A673 (cell line): ENCODE measurements around the gene CDH18.

ENCODE experiments used
- CTCF ChIP-seq: fragments of 300-800, 200-600 bp; sonication (generic); conservative IDR thresholded peaks from 2 replicates; pipeline ENCODE4 v1.5.1; 2017; ENCODE audit warnings: low read depth, mild to moderate bottlenecking, antibody characterized with exemption, low read length, moderate library complexity, mixed read lengths
- EZH2 ChIP-seq: fragments of 200-600 bp; sonication (generic); IDR thresholded peaks from 2 replicates; pipeline ENCODE4 v1.6.1; 2017; ENCODE audit warnings: borderline replicate concordance, low read depth, mild to moderate bottlenecking, mixed read lengths, antibody characterized with exemption, low read length; ENCODE audit not compliant: poor library complexity, severe bottlenecking

- TF ChIP-seq CTCF (no peak), EZH2 (no peak)
These were observed 210.6 kb downstream of the CDH18 start for GRCh38 chr5:19777363-19777762.
